Measurements from ENCODE around the gene SLC46A1. TPM values are rescaled to one million over a fixed set of nuclear protein-coding genes. Genes with fewer than 3 reads are reported as not detected.

SLC46A1 gene
- polyA plus RNA-seq, 3 donors, result 11.4 to 16.8 (median 14.9) TPM

GRCh38 chr17:28407130-28407973, 1.3 kb upstream of the SLC46A1 start:
- no peak for DNase-seq

- no peak for DNase-seq
Observed at GRCh38 chr17:28406473-28406814, 432 bp upstream of the SLC46A1 start.

- no peak for DNase-seq
Observed at GRCh38 chr17:28404812-28405570, 1.0 kb downstream of the SLC46A1 start.

- DNase-seq, result no peak
Observed at GRCh38 chr17:28404461-28404811, 1.6 kb downstream of the SLC46A1 start.

- no peak for DNase-seq
Observed at GRCh38 chr17:28404007-28404406, 2.0 kb downstream of the SLC46A1 start.

- no peak for DNase-seq
Observed at GRCh38 chr17:28402844-28403243, 3.2 kb downstream of the SLC46A1 start.

GRCh38 chr17:28402224-28402630, 3.8 kb downstream of the SLC46A1 start:
- DNase-seq, result no peak

GRCh38 chr17:28399808-28400207, 6.2 kb downstream of the SLC46A1 start:
- DNase-seq, result no peak

- DNase-seq, result no peak
Observed at GRCh38 chr17:28398280-28398981, 7.6 kb downstream of the SLC46A1 start.

- no peak for DNase-seq
Observed at GRCh38 chr17:28397687-28398279, 8.2 kb downstream of the SLC46A1 start.

GRCh38 chr17:28397275-28397674, 8.7 kb downstream of the SLC46A1 start:
- no peak for DNase-seq

- no peak for DNase-seq
Observed at GRCh38 chr17:28396635-28397239, 9.3 kb downstream of the SLC46A1 start.

GRCh38 chr17:28395968-28396367, 10.0 kb downstream of the SLC46A1 start:
- DNase-seq, result no peak

- DNase-seq, result no peak
Observed at GRCh38 chr17:28395426-28395825, 10.6 kb downstream of the SLC46A1 start.

- no peak for DNase-seq
Observed at GRCh38 chr17:28394337-28395116, 11.5 kb downstream of the SLC46A1 start.

- no peak for DNase-seq
Observed at GRCh38 chr17:28392491-28392890, 13.5 kb downstream of the SLC46A1 start.

- DNase-seq, result no peak
Observed at GRCh38 chr17:28391401-28391800, 14.6 kb downstream of the SLC46A1 start.

- no peak for DNase-seq
Observed at GRCh38 chr17:28390984-28391383, 15.0 kb downstream of the SLC46A1 start.

- DNase-seq, result no peak
Observed at GRCh38 chr17:28390563-28390962, 15.4 kb downstream of the SLC46A1 start.

GRCh38 chr17:28390141-28390540, 15.9 kb downstream of the SLC46A1 start:
- no peak for DNase-seq

GRCh38 chr17:28388106-28388505, 17.9 kb downstream of the SLC46A1 start:
- DNase-seq, result no peak

Data from renal pelvis (tissue), 4 donors.